ENCODE measurements around the gene PGAP3. TPM values are rescaled to one million over a fixed set of nuclear protein-coding genes. Genes with fewer than 3 reads are reported as not detected.
A peak's percentile ranks its signal among the peaks of the same experiment; 100 is the strongest.

The PGAP3 gene
- polyA plus RNA-seq, 1 experiment: 20.3 TPM

GRCh38 chr17:39655105-39655504, 32.8 kb downstream of the PGAP3 start:
- no peak for TF ChIP-seq CTCF (IDR thresholded peaks at IDR 0.05; ENCODE audit: insufficient read depth, low read depth, low read length)
- Histone ChIP-seq H3K36me3 (ENCODE audit: control insufficient read depth, insufficient read depth, low read length) (peaks cover 9% of the 10 kb centered on the region), H3K27me3 (ENCODE audit: control insufficient read depth, insufficient read depth, low read length) (no peaks in the 10 kb centered on the region), H3K4me3 (ENCODE audit: low read depth, low read length) (no peak overlapping the region)
- ChIA-PET CTCF (interaction anchor here (0.6 to 5.8 kb wide), 13 partner anchors 8 to 791 kb away, joined by 3 to 59 read pairs (median 5); partner anchors contain the start of genes MIEN1, PGAP3, PNMT and TCAP), POLR2A (no interaction called here)
- no peak for DNase-seq (ENCODE audit: low read depth)

GRCh38 chr17:39653662-39654331, 34.1 kb downstream of the PGAP3 start:
- Histone ChIP-seq H3K27me3 (ENCODE audit: control insufficient read depth, insufficient read depth, low read length) (no peaks in the 10 kb centered on the region), H3K36me3 (ENCODE audit: control insufficient read depth, insufficient read depth, low read length) (peaks cover 8% of the 10 kb centered on the region), H3K4me3 (ENCODE audit: low read depth, low read length) (no peak overlapping the region)
- DNase-seq (ENCODE audit: low read depth): no peak
- peak; percentile 90 for TF ChIP-seq CTCF (IDR thresholded peaks at IDR 0.05; ENCODE audit: insufficient read depth, low read depth, low read length)
- ChIA-PET CTCF (interaction anchor here (0.9 to 5.8 kb wide), 19 partner anchors 8 to 106 kb away, joined by 3 to 59 read pairs (median 5); partner anchors contain the start of genes ERBB2, MIEN1, PGAP3 and PNMT), POLR2A (interaction anchor here (0.7 kb wide), 1 partner anchor 208 kb away, joined by 3 read pairs; no protein-coding TSS in a partner anchor)

GRCh38 chr17:39653316-39653661, 34.6 kb downstream of the PGAP3 start:
- DNase-seq (ENCODE audit: low read depth): no peak
- no peaks in the 10 kb centered on the region for H3K27me3 ChIP-seq (ENCODE audit: control insufficient read depth, insufficient read depth, low read length)
- no peak for TF ChIP-seq CTCF (IDR thresholded peaks at IDR 0.05; ENCODE audit: insufficient read depth, low read depth, low read length)
- no peak overlapping the region for H3K4me3 ChIP-seq (ENCODE audit: low read depth, low read length)
- peaks cover 8% of the 10 kb centered on the region for H3K36me3 ChIP-seq (ENCODE audit: control insufficient read depth, insufficient read depth, low read length)
- POLR2A ChIA-PET: interaction anchor here (0.7 kb wide), 1 partner anchor 208 kb away, joined by 3 read pairs; no protein-coding TSS in a partner anchor
- CTCF ChIA-PET: interaction anchor here (0.9 to 5.8 kb wide), 14 partner anchors 8 to 99 kb away, joined by 3 to 59 read pairs (median 8); partner anchors contain the start of genes ERBB2, PNMT and TCAP

GRCh38 chr17:39652587-39653315, 35.1 kb downstream of the PGAP3 start:
- ChIA-PET POLR2A (no interaction called here), CTCF (interaction anchor here (1.0 to 5.8 kb wide), 11 partner anchors 9 to 100 kb away, joined by 3 to 59 read pairs (median 7); partner anchors contain the start of genes PNMT and TCAP)
- DNase-seq (ENCODE audit: low read depth): no peak
- Histone ChIP-seq H3K36me3 (ENCODE audit: control insufficient read depth, insufficient read depth, low read length) (peaks cover 8% of the 10 kb centered on the region), H3K4me3 (ENCODE audit: low read depth, low read length) (no peak overlapping the region), H3K27me3 (ENCODE audit: control insufficient read depth, insufficient read depth, low read length) (no peaks in the 10 kb centered on the region)
- TF ChIP-seq CTCF (IDR thresholded peaks at IDR 0.05; ENCODE audit: insufficient read depth, low read depth, low read length): no peak

All from BJ (cell line).